GM18909 (cell line): Measurements from ENCODE around the gene ZNF630.
"Not testable (repeated sequence)": the region's sequence is repeated elsewhere in the genome, so short reads cannot be mapped to it uniquely, and the experiment has no call there.

Source experiments
- ATAC-seq: cut with Tn5 transposase; IDR thresholded peaks from one replicate; pipeline ENCODE4 v1.9.1; 2021; ENCODE audit warnings: mild to moderate bottlenecking; ENCODE audit not compliant: unreplicated experiment, poor library complexity

The ZNF630 gene

GRCh38 chrX:48030641-48031173 is 40.7 kb downstream of the ZNF630 start:
- not testable (repeated sequence) for ATAC-seq

DNA sequence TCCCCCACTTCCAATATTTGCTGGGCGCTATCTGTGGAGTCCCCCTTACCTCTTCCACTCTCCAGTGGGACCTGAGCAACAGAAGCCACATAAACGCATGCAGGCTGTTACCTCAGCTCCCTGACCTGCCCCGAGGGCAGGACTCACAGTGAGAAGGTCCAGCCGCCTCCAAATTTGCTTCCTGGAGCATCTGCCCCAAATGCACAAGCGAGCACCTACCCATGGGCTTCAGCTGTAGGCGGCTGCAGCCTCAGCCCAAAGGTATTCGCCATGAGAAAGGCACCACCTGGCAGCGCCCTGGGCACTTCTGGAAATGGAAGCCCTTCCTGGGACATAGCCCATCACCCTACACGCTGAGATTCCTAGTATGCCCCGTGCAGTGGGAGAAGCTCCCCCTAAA is 41.2 kb downstream of the ZNF630 start:
- no peak for ATAC-seq

DNA sequence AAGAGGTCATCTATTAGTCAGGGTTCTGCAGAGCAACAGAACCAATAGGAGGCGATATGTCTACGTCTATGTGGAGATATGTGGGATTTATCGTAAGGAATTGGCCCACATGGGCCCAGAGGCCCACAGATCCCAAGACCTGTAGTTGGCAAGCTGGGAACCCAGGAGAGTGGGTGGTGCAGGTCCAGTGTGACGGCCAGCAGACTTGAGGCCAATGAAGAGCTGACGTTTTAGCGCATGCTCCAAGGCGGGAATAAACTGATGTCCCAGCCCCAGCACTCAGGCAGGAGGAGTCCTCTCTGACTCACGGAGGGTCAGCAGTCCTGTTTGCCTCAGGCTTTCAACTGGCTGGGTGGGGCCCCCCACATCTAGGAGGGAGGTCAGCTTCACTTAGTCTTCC is 43.3 kb downstream of the ZNF630 start:
- ATAC-seq: no peak

DNA sequence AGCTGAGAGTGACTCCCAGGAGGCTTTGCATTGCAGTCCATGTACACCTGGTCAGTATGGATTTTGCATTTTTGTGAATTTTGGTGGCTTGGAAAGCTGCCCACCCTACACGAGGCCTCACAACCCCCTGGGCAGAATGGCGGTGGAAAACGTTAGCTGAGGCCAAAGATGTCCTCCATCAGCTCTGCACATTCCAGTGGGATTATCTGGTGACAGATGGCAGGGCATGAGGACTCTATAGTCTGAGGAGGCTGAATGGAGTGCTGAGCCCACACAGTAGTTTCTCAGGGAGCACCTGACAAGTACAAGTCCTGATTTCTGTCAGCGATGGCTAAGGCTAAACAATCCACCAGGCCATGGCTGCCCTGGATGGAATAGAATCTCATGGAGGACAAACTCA is 43.9 kb downstream of the ZNF630 start:
- ATAC-seq: not testable (repeated sequence)

DNA sequence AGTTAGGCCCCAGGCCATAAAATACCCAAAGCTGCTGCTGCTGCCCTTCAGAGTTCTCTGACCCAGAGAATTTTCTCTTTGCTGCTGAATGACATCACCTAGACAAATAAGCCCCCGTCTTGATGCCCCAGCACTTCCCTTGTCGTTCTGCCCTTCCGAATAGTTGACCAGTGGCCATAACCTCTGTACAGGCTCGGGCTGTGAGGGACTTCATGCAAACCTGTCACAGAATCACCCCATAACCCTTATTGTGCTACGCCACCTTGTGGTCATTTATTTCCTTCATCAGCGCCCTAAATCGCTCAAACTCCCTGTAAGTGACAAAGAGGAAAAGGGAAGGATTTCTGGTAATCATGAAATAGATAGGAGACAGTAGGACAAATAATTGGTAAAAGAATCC is 45.9 kb downstream of the ZNF630 start:
- ATAC-seq: no peak

DNA sequence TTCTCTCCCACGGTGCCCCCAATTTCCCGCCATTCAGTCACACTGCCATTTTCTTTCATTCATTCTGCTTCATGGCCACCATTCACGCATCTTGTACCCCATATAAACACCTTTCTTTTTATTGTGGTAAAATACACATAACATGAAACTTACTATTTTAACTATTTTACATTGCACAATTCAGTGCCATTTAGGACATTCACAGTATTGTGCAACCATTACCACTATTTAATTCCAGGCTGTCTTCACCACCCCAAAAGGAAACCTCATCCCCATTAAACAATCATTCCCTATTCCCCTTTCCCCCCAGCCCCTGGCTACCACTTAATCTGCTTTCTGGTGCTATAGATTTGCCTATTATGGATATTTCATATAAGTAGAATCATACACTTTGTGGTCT is 48.7 kb downstream of the ZNF630 start:
- ATAC-seq: no peak

DNA sequence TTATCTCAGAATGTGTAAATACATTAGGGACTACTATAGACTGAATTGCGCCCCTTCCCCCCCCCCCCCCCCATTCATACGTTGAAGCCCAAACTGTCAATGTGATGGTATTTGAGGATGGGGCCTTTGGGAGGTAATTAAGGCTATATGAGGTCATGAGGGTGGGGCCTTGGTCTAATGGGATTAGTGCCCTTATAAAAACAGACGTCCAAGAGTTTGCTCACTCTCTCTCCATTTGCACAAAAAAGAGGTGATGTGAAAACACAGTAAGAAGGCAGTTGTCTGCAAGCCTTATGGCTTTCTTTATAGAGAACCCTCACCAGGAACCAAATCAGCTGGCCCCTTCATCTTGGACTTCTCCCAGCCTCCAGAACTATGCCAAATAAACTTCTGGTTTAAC is 49.3 kb downstream of the ZNF630 start:
- no peak for ATAC-seq

- ATAC-seq: peak; percentile 65
These were observed 50.2 kb downstream of the ZNF630 start for GRCh38 chrX:48021026-48021900.

DNA sequence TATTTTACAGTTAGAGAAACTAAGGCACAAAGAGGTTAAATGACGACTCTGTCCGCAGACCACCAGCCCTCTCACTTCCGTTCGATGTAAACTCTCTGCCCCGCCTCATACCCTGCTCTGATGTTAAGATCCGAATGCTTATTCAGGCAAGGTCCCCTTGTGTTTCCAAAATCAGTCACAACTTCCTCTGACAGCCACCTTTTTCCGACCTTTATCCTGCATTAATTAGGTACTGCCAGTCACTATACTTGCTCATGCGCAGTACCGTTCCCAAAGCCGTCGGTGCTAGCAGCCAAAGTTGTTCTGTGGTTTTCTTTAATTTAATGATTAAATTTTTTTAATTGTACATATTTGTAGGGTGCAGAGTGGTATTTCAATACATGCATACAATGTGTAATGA is 51.0 kb downstream of the ZNF630 start:
- ATAC-seq: not testable (repeated sequence)

DNA sequence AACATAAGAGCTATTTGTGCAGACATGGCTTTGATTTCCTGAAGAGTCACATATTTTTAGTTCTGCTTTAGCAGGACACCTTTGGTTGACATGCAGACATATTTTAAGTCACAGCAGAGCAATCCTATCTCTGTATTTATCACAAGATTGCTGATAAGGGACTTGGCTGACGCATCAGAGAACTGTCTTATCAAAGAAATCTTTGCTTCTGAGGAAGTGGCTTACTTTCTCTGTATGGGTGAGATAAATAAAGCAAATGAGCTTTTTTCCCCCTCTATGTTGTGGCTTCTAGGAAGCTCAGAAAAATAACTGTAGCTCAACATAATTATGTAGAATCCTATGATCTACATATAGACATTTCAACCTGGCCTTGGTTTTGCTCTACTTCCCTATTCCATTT is 51.5 kb downstream of the ZNF630 start:
- not testable (repeated sequence) for ATAC-seq

DNA sequence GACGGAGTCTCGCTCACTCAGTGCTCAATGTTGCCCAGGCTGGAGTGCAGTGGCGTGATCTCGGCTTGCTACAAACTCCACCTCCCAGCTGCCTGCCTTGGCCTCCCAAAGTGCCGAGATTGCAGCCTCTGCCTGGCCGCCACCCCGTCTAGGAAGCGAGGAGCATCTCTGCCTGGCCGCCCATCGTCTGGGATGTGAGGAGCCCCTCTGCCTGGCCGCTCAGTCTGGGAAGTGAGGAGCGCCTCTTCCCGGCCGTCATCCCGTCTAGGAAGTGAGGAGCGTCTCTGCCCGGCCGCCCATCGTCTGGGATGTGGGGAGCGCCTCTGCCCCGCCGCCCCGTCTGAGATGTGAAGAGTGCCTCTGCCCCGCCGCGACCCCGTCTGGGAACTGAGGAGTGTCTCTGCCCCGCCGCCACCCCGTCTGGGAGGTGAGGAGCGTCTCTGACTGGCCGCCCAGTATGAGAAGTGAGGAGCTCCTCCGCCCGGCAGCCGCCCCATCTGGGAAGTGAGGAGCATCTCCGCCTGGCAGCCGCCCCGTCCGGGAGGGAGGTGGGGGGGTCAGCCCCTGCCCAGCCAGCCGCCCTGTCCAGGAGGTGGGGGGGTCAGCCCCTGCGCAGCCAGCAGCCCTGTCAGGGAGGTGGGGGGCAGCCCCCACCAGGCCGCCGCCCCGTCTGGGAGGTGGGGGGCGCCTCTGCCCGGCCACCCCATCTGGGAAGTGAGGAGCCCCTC is 54.7 kb downstream of the ZNF630 start:
- not testable (repeated sequence) for ATAC-seq

DNA sequence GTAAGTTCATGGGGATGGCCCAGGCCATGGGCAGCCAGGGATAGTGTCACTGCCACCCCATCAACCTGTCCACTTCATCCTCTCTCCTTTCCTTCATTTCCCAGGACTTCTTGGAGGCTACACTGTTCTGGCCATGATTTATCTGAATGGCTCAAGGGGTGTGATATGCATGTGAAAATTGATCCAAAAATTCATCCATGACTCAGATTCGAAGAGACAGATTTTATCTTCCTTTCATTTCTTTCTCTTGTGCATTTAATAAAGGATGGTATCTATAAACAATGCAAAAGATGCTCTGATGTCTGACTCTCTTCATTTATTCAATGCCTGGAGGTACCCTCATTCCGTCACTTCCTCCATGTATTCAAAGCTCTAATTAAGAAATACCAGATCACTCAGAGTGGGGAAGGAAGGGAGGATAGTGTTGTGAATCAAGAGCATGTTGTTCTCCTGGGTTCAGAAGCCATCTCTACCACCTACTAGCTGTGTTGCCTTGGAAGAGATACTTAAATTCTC is 61.9 kb downstream of the ZNF630 start:
- not testable (repeated sequence) for ATAC-seq
